ENCODE measurements around the gene MEF2D.

MEF2D gene

DNA sequence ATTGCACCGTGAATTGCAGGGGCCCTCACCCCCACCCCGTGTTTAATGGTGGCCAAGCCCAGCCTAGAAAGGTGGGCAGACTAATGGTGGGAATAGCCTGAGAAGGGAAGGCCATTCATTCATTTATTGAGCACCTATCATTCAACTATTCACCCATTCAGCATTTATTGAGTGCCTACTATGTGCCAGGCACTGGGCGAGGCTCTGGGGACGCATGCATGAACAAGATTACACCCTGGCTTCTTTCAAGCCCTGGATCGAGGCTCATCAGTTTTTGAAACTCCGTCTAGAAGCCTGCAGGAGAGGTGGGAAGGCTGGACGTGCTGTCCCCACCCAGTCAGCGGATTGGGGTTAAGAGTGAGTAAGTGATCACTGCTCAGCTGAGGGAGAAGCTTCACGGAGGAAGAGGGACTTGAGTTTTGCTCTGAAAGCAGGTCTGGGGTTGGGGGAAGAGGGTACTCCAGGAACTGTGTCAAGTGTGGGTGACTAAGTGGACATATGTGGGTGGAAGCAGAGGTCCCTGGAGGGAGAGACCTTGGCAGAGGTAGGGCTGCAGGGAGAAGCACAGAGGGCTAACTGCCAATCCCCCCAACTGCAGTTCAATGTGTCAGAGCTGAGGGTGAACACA is 35.6 kb downstream of the MEF2D start:
- Mint-ChIP-seq H3K4me3 (no peak overlapping the region), H3K9me3 (no peaks in the 10 kb centered on the region), H3K27me3 (ENCODE audit: low read depth) (no peaks in the 10 kb centered on the region), H3K27ac (peak overlapping the region in 2 of 3 experiments; percentile 2 to 36), H3K4me1 (peaks cover 26% of the 10 kb centered on the region), H3K36me3 (ENCODE audit: low read depth) (peaks cover 36% of the 10 kb centered on the region)
- TF ChIP-seq, protein P1, sequence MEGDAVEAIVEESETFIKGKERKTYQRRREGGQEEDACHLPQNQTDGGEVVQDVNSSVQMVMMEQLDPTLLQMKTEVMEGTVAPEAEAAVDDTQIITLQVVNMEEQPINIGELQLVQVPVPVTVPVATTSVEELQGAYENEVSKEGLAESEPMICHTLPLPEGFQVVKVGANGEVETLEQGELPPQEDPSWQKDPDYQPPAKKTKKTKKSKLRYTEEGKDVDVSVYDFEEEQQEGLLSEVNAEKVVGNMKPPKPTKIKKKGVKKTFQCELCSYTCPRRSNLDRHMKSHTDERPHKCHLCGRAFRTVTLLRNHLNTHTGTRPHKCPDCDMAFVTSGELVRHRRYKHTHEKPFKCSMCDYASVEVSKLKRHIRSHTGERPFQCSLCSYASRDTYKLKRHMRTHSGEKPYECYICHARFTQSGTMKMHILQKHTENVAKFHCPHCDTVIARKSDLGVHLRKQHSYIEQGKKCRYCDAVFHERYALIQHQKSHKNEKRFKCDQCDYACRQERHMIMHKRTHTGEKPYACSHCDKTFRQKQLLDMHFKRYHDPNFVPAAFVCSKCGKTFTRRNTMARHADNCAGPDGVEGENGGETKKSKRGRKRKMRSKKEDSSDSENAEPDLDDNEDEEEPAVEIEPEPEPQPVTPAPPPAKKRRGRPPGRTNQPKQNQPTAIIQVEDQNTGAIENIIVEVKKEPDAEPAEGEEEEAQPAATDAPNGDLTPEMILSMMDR (IDR thresholded peaks at IDR 0.05; ENCODE audit: unreplicated experiment in 3 of 3), result no peak

DNA sequence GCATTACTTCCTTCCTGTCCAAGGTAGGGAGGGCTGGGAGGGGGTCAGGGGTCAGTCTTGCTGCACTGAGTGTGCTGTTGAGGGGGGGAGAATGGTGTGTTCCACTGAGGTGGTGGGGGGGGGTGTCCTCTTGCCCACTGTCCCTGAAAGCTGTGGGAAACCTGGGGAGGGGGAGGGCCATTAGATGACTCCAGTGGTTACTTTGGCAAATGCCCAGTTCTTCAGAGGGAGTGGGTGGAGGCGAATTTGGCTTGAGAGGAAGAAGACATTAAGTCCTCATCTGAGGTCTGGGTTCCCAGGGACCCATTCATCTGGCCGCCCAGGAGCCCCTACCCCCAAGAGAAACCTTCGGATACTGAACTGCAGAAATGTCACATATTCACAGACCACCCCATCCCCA is 36.2 kb downstream of the MEF2D start:
- Mint-ChIP-seq H3K36me3 (ENCODE audit: low read depth) (peaks cover 31% of the 10 kb centered on the region), H3K4me1 (peaks cover 26% of the 10 kb centered on the region), H3K27ac (peak overlapping the region in 1 of 3 experiments; percentile 36), H3K27me3 (ENCODE audit: low read depth) (no peaks in the 10 kb centered on the region), H3K9me3 (no peaks in the 10 kb centered on the region), H3K4me3 (no peak overlapping the region)
- TF ChIP-seq, protein P1 (IDR thresholded peaks at IDR 0.05; ENCODE audit: unreplicated experiment in 3 of 3), result no peak

DNA sequence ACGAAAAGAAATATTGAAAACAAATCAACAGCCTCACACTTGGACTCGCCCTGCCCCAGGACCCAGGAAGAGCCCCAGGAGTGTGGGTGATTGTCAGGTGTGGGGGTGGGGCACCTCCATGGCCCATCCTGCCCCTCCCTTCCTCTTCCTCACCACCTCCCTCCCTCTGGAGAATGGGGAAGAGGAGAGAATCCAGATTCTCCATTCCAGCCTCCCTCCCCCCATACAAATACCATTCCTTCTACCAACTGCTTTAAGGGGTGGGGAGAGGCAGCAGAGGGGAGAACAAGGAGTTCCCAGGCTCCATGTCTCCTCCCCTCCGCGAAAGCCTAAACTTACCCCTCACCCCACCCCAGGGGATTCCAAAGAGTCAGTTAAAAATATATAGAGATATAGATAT is 36.7 kb downstream of the MEF2D start:
- peaks cover 29% of the 10 kb centered on the region for H3K36me3 Mint-ChIP-seq (ENCODE audit: low read depth)
- H3K27me3 Mint-ChIP-seq (ENCODE audit: low read depth), result no peaks in the 10 kb centered on the region
- TF ChIP-seq, protein P1 (IDR thresholded peaks at IDR 0.05; ENCODE audit: unreplicated experiment in 3 of 3), result no peak
- H3K27ac Mint-ChIP-seq, result peak overlapping the region in 1 of 3 experiments; percentile 3
- no peaks in the 10 kb centered on the region for H3K9me3 Mint-ChIP-seq
- H3K4me1 Mint-ChIP-seq, result peaks cover 26% of the 10 kb centered on the region
- no peak overlapping the region for H3K4me3 Mint-ChIP-seq

DNA sequence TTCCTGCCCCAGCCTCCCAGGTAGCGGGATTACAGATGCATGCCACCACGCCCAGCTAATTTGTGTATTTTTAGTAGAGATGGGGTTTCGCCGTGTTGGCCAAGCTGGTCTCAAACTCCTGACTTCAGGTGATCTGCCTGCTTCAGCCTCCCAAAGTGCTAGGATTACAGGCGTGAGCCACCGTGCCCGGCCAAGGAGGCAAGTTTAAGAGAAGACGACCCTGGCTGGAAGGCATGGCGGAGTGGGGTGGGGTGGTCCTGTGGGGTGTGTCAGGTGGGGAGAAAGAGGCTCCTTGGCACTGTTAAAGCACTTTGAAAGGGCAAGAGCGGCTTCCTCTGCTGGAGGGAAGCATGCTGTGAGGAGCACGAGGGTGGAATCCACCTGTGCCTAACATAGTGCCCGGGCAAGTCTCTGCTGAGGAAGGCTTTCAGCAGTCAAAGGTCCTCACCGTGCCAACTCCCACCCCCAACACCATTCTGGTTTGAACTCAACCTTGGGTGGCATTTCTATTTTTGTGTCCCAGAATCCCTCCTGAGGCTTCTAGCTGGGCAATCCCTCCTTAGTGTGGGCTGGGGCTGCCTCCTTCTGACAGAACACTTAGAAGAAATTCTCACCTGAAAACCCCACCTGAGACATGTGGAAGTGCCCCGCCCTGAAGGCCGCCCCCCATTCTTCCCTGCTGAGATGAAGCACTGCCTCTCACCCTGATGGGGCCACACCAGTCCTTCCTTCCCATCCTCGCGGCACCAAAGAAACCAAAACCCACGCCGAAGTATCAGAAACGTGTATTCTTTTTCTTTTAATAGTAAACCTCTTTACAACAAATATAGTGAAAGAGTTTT is 37.4 kb downstream of the MEF2D start:
- Mint-ChIP-seq H3K36me3 (ENCODE audit: low read depth) (peaks cover 24% of the 10 kb centered on the region), H3K27ac (peak overlapping the region in 1 of 3 experiments; percentile 3), H3K27me3 (ENCODE audit: low read depth) (no peaks in the 10 kb centered on the region), H3K4me1 (peaks cover 26% of the 10 kb centered on the region), H3K9me3 (no peaks in the 10 kb centered on the region), H3K4me3 (no peak overlapping the region)
- TF ChIP-seq, protein P1 (IDR thresholded peaks at IDR 0.05; ENCODE audit: unreplicated experiment in 3 of 3), result no peak

DNA sequence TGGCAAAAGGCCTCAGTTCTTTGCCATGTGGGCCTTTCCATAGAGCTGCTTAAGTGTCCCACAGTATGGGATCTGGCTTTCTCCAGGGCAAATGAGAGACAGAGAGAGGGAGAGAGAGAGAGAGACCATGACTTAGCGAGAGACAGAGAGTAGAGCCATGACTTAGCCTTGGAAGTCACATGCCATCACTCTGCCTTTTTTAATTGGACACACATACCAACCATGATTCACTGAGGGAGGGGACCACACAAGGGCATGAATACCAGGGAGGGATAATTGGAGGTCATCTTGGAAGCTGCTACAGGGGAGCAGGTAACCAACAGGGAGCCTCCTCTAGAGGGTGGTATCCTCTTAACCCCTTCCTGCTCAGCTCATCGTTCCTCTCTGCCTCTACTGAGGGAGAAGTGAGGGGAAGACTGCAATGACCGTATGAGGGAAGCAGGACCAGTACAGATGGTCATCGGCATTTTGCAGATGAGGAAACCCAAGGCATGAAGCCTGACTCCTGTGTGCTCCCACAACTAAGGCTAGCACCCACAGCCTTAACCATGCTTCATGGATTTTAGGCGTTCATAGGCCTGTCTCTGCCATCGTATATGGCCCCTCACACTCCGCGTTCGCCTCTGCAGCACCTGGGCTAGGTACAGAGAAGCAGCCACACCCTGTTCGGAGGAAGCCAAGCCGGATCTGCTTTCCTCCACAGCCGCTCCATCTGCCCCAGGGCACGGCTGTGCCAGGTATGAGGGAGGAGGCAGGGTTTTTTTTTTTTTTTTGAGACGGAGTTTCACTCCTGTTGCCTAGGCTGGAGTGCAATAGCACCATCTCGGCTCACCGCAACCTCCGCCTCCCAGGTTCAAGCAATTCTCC is 38.6 kb downstream of the MEF2D start:
- no peaks in the 10 kb centered on the region for H3K9me3 Mint-ChIP-seq
- H3K27me3 Mint-ChIP-seq (ENCODE audit: low read depth), result no peaks in the 10 kb centered on the region
- TF ChIP-seq, protein P1 (IDR thresholded peaks at IDR 0.05; ENCODE audit: unreplicated experiment in 3 of 3), result no peak
- no peak overlapping the region for H3K4me3 Mint-ChIP-seq
- H3K27ac Mint-ChIP-seq, result no peak overlapping the region
- peaks cover 28% of the 10 kb centered on the region for H3K4me1 Mint-ChIP-seq
- H3K36me3 Mint-ChIP-seq (ENCODE audit: low read depth), result peaks cover 22% of the 10 kb centered on the region
